K562 (cell line): Measurements from ENCODE around the gene CT47B1. TPM values are rescaled to one million over a fixed set of nuclear protein-coding genes. Genes with fewer than 3 reads are reported as not detected.

Experiments
- ATAC-seq: fragments of 200-7000 bp; cut with Tn5 transposase; 3 replicates; pipeline ENCODE4 v1.9.1; 2020; ENCODE audit warnings: moderate library complexity
- BruUV-seq: library from RNA; stranded (reverse); fragments of 400-500 nt; replicated peaks from 2 replicates; lab custom pipeline; 2021; lab: Mats Ljungman, UMichigan
- CTCF ChIA-PET: fragments of 300-600 bp; formaldehyde crosslinking; extraction: SDS; loops from one replicate; lab custom pipeline; 2021; ENCODE audit warnings: low intra/inter-chr PET ratio; lab: Yijun Ruan, JAX
- POLR2A ChIA-PET: fragments of 300-600, 350-650 bp; sonication (Branson Sonifier 250); formaldehyde crosslinking; extraction: SDS; loops from one replicate; lab custom pipeline; 2021; ENCODE audit warnings: antibody characterized with exemption, inconsistent platforms; lab: Yijun Ruan, JAX
- DNase-seq, 4 experiments: peaks; one replicate each; pipeline versions ENCODE4 v3.0.0 to v3.0.0-alpha.2; 2011 to 2018; ENCODE audit warnings: low spot score in 3 of 4, mixed read lengths in 3 of 4; ENCODE audit errors: extremely low read depth in 1 of 4
- FAIRE-seq: peaks from 2 replicates; lab custom pipeline; 2011; peaks lifted over from hg19 to GRCh38; lab: Jason Lieb, UNC
- H2AFZ ChIP-seq: 2 replicates; pipeline ENCODE4 v1.6.0; 2011; ENCODE audit warnings: low read depth, low read length, control low read depth, inconsistent platforms
- H3K27ac ChIP-seq: fragments of 200-600 bp; 3 replicates; pipeline ENCODE4 v1.8.0; 2011; ENCODE audit warnings: low read depth, mild to moderate bottlenecking, control low read depth, inconsistent platforms, low read length, moderate library complexity, mixed read lengths; ENCODE audit errors: extremely low read depth
- H3K27me3 ChIP-seq, 2 experiments: fragments of 300-600 bp in 1 of 2; 2 replicates in 1 of 2; 3 replicates in 1 of 2; pipeline versions ENCODE4 v1.6.0 to v1.8.0; 2011; ENCODE audit warnings: inconsistent platforms in 2 of 2, low read length in 2 of 2, mild to moderate bottlenecking in 1 of 2, mixed read lengths in 1 of 2, moderate library complexity in 1 of 2; ENCODE audit not compliant: control insufficient read depth in 2 of 2, insufficient read depth in 2 of 2
- H3K36me3 ChIP-seq: fragments of 300-600 bp; 3 replicates; pipeline ENCODE4 v1.8.0; 2011; ENCODE audit warnings: mild to moderate bottlenecking, low read length, inconsistent platforms; ENCODE audit not compliant: control insufficient read depth, insufficient read depth
- H3K4me1 ChIP-seq, 2 experiments: fragments of 200-600 bp in 1 of 2; replicated peaks in 1 of 2; 2 replicates in 1 of 2; 3 replicates in 1 of 2; pipeline versions ENCODE4 v1.5.1 to v1.8.0; 2011; ENCODE audit warnings: inconsistent platforms in 2 of 2, low read length in 2 of 2, mild to moderate bottlenecking in 1 of 2, mixed read lengths in 1 of 2, moderate library complexity in 1 of 2; ENCODE audit not compliant: control insufficient read depth in 2 of 2, insufficient read depth in 2 of 2
- H3K4me2 ChIP-seq: 2 replicates; pipeline ENCODE4 v1.6.1; 2011; ENCODE audit warnings: low read length, control low read depth, inconsistent platforms, mixed read lengths; ENCODE audit not compliant: insufficient read depth
- H3K4me3 ChIP-seq: fragments of 200-600 bp; sonication (generic), shearing (Covaris generic); 2 replicates; pipeline ENCODE4 v1.5.1; 2016; ENCODE audit warnings: control low read depth, inconsistent platforms
- H3K79me2 ChIP-seq: fragments of 200-600 bp; 3 replicates; pipeline ENCODE4 v1.8.0; 2011; ENCODE audit warnings: low read length, inconsistent platforms; ENCODE audit not compliant: control insufficient read depth, insufficient read depth
- H3K9ac ChIP-seq, 2 experiments: 2 replicates each; pipeline versions ENCODE4 v1.6.0 to v1.6.1; 2011; ENCODE audit warnings: low read depth in 2 of 2, low read length in 2 of 2, control low read depth in 1 of 2, inconsistent platforms in 1 of 2, mild to moderate bottlenecking in 1 of 2, mixed read lengths in 1 of 2; ENCODE audit not compliant: insufficient read depth in 1 of 2
- H3K9me1 ChIP-seq: one replicate; pipeline ENCODE4 v1.6.0; 2011; ENCODE audit warnings: inconsistent platforms, mild to moderate bottlenecking, low read length, moderate library complexity; ENCODE audit not compliant: control insufficient read depth, insufficient read depth
- H3K9me3 ChIP-seq: replicated peaks from 2 replicates; pipeline ENCODE4 v1.5.1; 2011; ENCODE audit warnings: low read depth, low read length, inconsistent platforms; ENCODE audit not compliant: control insufficient read depth, insufficient read depth
- H4K20me1 ChIP-seq: replicated peaks from 2 replicates; pipeline ENCODE4 v1.6.1; 2011; ENCODE audit warnings: low read length, inconsistent platforms, mixed read lengths; ENCODE audit not compliant: control insufficient read depth, insufficient read depth
- BCL6 ChIP-seq: fragments of 250-450 bp; sonication (Bioruptor Pico); IDR thresholded peaks from 2 replicates; pipeline ENCODE4 v1.4.0; 2020
- DACH1 ChIP-seq: fragments of 450-650 bp; IDR thresholded peaks from 2 replicates; pipeline ENCODE4 v1.6.1; 2018; ENCODE audit not compliant: partially characterized antibody
- ETS2 ChIP-seq: IDR thresholded peaks from 2 replicates; pipeline ENCODE4 v1.6.1; 2016; ENCODE audit warnings: borderline replicate concordance, missing genetic modification characterization, mild to moderate bottlenecking, moderate library complexity, missing compliant biosample characterization; ENCODE audit not compliant: poor library complexity, severe bottlenecking
- ETV1 ChIP-seq: fragments of 450-650 bp; conservative IDR thresholded peaks from 2 replicates; pipeline ENCODE4 v1.6.1; 2016; ENCODE audit warnings: missing genetic modification characterization, control low read depth, low read depth, missing compliant biosample characterization
- IFI16 ChIP-seq: fragments of 250-450 bp; sonication (Bioruptor Pico); IDR thresholded peaks from 2 replicates; pipeline ENCODE4 v2.1.2; 2022; ENCODE audit warnings: mild to moderate bottlenecking, inconsistent platforms
- JUNB ChIP-seq: fragments of 450-650 bp; formaldehyde crosslinking; conservative IDR thresholded peaks from 2 replicates; pipeline ENCODE4 v1.4.0; 2020; ENCODE audit warnings: mild to moderate bottlenecking
- MAFF ChIP-seq: IDR thresholded peaks from 2 replicates; pipeline ENCODE4 v1.6.1; 2012; ENCODE audit warnings: low read length, improper control_type of control experiment
- PHB ChIP-seq: fragments of 250-450 bp; sonication (Bioruptor Pico); IDR thresholded peaks from 2 replicates; pipeline ENCODE4 v1.5.0; 2021
- RBM39 ChIP-seq: fragments of 200-400 bp; formaldehyde crosslinking; optimal IDR thresholded peaks from 2 replicates; pipeline ENCODE3; 2018; ENCODE audit warnings: low read depth, low read length
- XRCC4 ChIP-seq: IDR thresholded peaks from one replicate; pipeline ENCODE4 v1.6.1; 2011; ENCODE audit not compliant: insufficient read depth, insufficient read length; ENCODE audit errors: extremely low read depth
- ZBTB7A ChIP-seq: IDR thresholded peaks from 2 replicates; pipeline ENCODE4 v1.6.1; 2011; ENCODE audit warnings: low read depth, mild to moderate bottlenecking, low read length, moderate library complexity, borderline replicate concordance; ENCODE audit not compliant: control insufficient read depth
- ZNF444 ChIP-seq: fragments of 250-450 bp; sonication (Bioruptor Pico); IDR thresholded peaks from 2 replicates; pipeline ENCODE4 v1.4.0; 2020; ENCODE audit warnings: mild to moderate bottlenecking, moderate library complexity
- ZNF57 ChIP-seq: fragments of 450-650 bp; formaldehyde crosslinking; IDR thresholded peaks from 2 replicates; pipeline ENCODE4 v1.4.0; 2020; ENCODE audit warnings: mild to moderate bottlenecking, moderate library complexity
- ZNF696 ChIP-seq: fragments of 250-450 bp; sonication (Bioruptor Pico); conservative IDR thresholded peaks from 2 replicates; pipeline ENCODE4 v1.4.0; 2020; ENCODE audit warnings: mild to moderate bottlenecking, moderate library complexity
- ZNF766 ChIP-seq: fragments of 200-800 bp; sonication (Bioruptor generic); conservative IDR thresholded peaks from 2 replicates; pipeline ENCODE4 v1.6.1; 2016; ENCODE audit warnings: missing genetic modification characterization, missing compliant biosample characterization
- WGBS: fragments of 100-300 bp; shearing (Covaris generic); methylation state at CpG from one replicate; pipeline ENCODE4 v1.1.6; 2016; ENCODE audit warnings: low coverage, mixed read lengths; ENCODE audit not compliant: insufficient coverage; ENCODE audit errors: missing lambda C conversion rate; 5-methylcytosine and 5-hydroxymethylcytosine counted together
- in situ Hi-C: fragments of 300-500 bp; cut with MboI; formaldehyde crosslinking; loops from 4 replicates; pipeline ENCODE4 v1.15.0; 2018; ENCODE audit warnings: inconsistent platforms, mixed read lengths
- intact Hi-C: fragments of 100-400 bp; cut with micrococcal nuclease; formaldehyde crosslinking; loops from 2 replicates; pipeline ENCODE4 v1.14.2; 2022
- polyA plus RNA-seq, 8 experiments: library from polyadenylated mRNA; depleted of rRNA in 4 of 8; stranded (reverse) in 5 of 8; unstranded in 3 of 8; fragments of >200 nt; fragmentation: Nextera tagmentation in 2 of 8; fragmentation: Illumina TruSeq in 1 of 8; extraction: Ambion mirVana in 2 of 8; extraction: Trizol in 1 of 8; gene quantifications; 2 replicates each; pipeline versions ENCODE4 v1.2.1 to v1.2.3, GENCODE V29; 2011 to 2014; ENCODE audit warnings: inconsistent platforms in 1 of 8, missing spikeins in 1 of 8
- total RNA-seq, 7 experiments: library from RNA; depleted of rRNA in 6 of 7; stranded (reverse); fragments of >200 nt in 6 of 7; fragmentation: Illumina TruSeq in 2 of 7; extraction: Trizol in 2 of 7; gene quantifications; 2 replicates each; pipeline versions ENCODE4 v1.2.1 to v1.2.3, GENCODE V29; 2011 to 2021; ENCODE audit warnings: low replicate concordance in 1 of 7
- TF ChIP-seq, protein P1 (sequence below): fragments of 250-450 bp; sonication (Bioruptor Pico); IDR thresholded peaks from 2 replicates; pipeline ENCODE4 v1.5.0; 2022; ENCODE audit warnings: mild to moderate bottlenecking
- TF ChIP-seq, protein P2 (sequence below), 2 experiments: fragments of 250-450 bp in 1 of 2; fragments of 450-650 bp in 1 of 2; sonication (Bioruptor Pico) in 1 of 2; IDR thresholded peaks; 2 replicates each; pipeline versions ENCODE4 v1.6.1 to v1.8.0; 2016 to 2021; ENCODE audit warnings: mild to moderate bottlenecking in 2 of 2, moderate library complexity in 2 of 2, missing compliant biosample characterization in 1 of 2, missing genetic modification characterization in 1 of 2

Gene CT47B1
- total and polyA plus RNA-seq, 9 of the 15 experiments (the other 6 are each of a cell fraction or from before 2014, with no cell fraction given), result 0.25 to 1.0 (median 0.62) TPM; not detected in 6

DNA sequence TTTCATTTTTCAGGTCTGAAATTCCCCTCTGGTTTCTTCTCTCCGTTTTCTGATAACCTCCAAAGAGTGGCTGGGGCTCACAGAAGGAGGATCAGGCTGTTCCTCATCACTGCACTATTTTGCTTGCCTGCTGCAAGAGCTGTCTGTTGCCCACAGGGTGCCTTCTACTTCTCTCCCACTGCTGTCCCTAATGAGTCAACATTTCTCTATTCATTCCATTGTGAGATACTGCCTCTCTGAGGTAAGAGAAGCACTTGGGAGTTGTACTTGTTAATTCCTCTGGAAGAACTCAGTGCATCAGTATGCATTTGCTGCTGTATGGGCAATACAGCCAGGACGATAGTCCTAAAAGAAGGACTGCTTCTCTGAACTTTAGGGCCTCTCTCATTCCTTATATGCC lies 34.8 kb downstream of the CT47B1 start:
- WGBS, result 0% methylated on average over 1 of the region's 2 CpGs
- Histone ChIP-seq H3K79me2 (no peaks in the 10 kb centered on the region), H4K20me1 (no peaks in the 10 kb centered on the region), H3K9me3 (no peaks in the 10 kb centered on the region), H3K4me2 (no peak overlapping the region), H3K9ac (no peak overlapping the region), H3K27me3 (no peaks in the 10 kb centered on the region), H3K9me1 (no peaks in the 10 kb centered on the region), H3K27ac (no peak overlapping the region), H3K4me1 (no peaks in the 10 kb centered on the region), H3K4me3 (no peak overlapping the region), H3K36me3 (no peaks in the 10 kb centered on the region), H2AFZ (no peak overlapping the region)
- intact Hi-C loops (no loop called here), in situ Hi-C loops (no loop called here)
- ChIA-PET CTCF (no interaction called here), POLR2A (no interaction called here)
- ATAC-seq (no peak), FAIRE-seq (no peak), DNase-seq (no peak)
- no TSS peak for BruUV-seq
- no peak for TF ChIP-seq JUNB (CRISPR knock-in tag)
- no peak for TF ChIP-seq ETS2 (tag)
- no peak for TF ChIP-seq BCL6
- no peak for TF ChIP-seq ZNF57 (CRISPR knock-in tag)
- TF ChIP-seq ETV1 (tag), result no peak
- no peak for TF ChIP-seq ZNF444 (CRISPR knock-in tag)
- no peak for TF ChIP-seq IFI16
- TF ChIP-seq XRCC4, result no peak
- no peak for TF ChIP-seq ZNF766 (CRISPR knock-in tag)
- TF ChIP-seq ZBTB7A, result no peak
- TF ChIP-seq, protein P1, sequence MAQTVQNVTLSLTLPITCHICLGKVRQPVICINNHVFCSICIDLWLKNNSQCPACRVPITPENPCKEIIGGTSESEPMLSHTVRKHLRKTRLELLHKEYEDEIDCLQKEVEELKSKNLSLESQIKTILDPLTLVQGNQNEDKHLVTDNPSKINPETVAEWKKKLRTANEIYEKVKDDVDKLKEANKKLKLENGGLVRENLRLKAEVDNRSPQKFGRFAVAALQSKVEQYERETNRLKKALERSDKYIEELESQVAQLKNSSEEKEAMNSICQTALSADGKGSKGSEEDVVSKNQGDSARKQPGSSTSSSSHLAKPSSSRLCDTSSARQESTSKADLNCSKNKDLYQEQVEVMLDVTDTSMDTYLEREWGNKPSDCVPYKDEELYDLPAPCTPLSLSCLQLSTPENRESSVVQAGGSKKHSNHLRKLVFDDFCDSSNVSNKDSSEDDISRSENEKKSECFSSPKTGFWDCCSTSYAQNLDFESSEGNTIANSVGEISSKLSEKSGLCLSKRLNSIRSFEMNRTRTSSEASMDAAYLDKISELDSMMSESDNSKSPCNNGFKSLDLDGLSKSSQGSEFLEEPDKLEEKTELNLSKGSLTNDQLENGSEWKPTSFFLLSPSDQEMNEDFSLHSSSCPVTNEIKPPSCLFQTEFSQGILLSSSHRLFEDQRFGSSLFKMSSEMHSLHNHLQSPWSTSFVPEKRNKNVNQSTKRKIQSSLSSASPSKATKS (CRISPR knock-in tag), result no peak
- TF ChIP-seq MAFF, result no peak
- TF ChIP-seq RBM39, result no peak
- TF ChIP-seq DACH1, result no peak
- TF ChIP-seq PHB, result no peak
- TF ChIP-seq, protein P2, sequence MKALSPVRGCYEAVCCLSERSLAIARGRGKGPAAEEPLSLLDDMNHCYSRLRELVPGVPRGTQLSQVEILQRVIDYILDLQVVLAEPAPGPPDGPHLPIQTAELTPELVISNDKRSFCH (CRISPR knock-in tag; IDR thresholded peaks at IDR 0.05), result no peak
- TF ChIP-seq, protein P2 (tag; IDR thresholded peaks at IDR 0.05), result no peak
- TF ChIP-seq ZNF696 (CRISPR knock-in tag), result no peak
